IPS-NIHi7 (cell line): ENCODE data around the gene ADAP1.

Experiments
- DNase-seq: peaks from one replicate; pipeline ENCODE4 v3.0.0; 2012; ENCODE audit warnings: mixed read lengths; ENCODE audit errors: extremely low spot score

ADAP1 gene

DNA sequence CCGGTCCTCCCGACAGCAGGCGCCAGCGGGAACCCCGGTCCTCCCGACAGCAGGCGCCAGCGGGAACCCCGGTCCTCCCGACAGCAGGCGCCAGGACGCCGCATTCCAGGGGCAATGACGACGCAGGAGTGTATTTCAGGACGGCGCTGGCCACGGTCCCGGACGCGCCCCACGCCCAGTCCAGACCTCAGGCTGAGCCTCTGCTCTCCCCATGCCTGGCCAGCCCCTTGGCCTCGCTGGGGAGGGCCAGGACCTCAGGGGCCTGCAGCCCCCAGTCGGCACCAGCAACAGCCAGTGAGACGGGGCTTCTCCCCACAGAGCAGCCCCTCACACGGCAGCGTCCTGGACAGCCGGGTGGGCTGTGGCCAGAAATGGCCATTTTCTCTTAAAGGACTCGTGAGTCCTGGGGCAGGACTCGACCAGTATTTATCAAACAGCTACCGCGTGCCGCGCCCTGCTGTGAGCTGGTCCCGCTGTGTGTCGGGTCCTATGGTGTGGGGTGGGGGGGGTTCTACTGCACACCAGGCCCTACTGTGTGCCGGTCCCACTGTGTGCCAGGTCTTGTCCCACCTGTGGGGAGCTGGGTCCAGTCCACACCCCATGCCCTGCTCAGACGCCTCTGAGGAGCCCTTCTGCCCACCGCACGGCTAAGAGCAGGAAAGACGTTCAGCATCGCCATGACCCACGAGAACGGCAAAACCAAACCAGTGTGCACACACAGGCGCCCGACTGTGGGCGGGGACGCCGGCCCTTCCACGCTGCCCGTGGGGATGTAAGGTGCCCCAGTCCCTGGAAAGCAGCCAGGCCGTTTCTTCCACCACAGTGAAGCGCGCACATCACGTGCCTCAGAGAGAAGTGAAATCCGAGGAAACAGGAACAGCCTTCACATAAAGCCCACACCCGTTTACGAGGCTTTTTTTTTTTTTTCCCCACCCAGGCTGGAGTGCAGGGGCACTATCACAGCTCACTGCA is 44.8 kb downstream of the ADAP1 start:
- DNase-seq: peak; percentile 49

DNA sequence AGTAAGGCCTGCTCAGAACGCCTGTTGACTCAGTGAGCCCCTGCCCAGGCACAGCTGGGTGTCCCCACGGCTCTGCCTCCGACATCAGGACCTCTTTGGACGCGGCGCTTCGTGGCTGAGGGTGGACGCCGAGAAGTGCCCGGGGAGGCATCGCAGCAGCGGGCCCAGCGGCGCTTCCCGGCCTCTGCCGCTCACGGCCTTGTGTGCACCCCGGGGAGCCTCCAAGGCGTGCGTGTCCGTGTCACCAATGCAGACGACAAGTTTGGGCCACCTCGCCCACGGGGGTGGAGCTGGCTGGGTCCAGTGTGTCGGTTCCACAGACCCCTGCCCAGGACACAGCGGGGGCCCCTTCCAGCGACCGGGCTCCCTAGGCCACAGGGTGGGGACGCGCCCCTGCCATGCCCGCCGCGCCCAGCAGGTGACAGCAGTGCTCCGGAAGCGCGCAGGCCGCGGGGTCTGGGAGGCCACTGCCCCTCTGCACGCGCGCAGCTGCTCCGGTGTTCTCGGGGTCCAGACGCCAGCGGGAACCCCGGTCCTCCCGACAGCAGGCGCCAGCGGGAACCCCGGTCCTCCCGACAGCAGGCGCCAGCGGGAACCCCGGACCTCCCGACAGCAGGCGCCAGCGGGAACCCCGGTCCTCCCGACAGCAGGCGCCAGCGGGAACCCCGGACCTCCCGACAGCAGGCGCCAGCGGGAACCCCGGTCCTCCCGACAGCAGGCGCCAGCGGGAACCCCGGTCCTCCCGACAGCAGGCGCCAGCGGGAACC is 45.7 kb downstream of the ADAP1 start:
- peak; percentile 90 for DNase-seq

DNA sequence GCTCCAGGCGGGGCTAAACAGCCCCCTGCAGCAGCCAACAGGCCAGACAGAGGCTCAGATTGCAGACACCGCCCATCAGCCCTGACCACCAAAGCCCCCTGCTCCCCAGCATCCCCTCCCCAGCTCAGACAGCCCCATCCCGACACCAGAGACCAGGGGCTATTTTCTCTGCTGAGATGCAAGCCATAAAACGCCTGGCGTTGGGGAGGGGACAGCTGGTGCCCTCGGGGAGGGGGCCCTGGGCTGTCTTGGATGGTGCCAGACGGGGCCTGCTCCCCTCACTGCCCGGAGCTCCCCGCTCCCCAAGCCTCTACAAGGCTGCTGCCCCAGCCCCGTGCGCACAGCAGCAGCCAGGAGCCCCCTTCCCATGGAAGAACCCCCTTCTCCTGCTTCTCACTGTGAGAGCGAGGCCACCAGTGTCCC is 46.3 kb downstream of the ADAP1 start:
- DNase-seq: no peak

DNA sequence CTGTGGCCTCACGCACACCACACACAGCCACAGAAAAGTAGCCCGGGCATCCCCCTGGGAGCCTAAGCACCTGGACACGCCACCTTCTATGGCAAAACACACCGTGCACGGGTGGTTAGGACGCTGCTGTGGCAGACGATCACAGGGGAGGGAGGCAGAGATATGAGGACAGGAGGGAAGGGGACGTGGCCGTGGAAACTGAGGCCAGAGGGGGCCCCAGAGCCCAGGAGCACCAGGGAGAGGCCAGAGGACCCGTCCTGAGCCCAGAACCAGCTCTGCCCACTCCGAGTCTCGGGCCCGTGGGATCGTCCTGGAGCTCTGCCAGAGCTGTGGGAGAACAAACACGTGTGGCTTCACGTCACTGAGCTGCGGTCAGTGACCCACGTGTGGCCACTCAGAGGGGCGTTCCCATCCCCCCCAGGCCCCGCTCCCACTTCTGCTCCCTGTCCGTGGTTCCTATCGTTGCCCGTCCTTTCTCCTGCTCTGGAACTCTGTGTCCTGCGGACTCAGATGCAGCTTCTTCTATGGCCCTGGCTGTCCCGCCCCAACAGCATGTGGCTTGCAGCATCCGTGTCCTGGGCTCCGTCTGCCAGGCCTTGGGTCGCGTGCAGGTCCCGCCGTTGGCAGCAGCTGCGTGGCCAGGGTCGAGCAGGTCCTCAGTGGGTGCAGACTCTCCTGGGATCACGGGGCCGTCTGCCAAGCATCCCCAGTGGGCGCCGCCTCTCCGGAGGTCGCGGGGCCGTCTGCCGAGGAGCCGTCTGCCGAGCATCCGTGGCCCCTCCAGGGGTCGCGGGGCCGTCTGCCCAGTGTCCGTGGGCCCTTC is 47.1 kb downstream of the ADAP1 start:
- DNase-seq: no peak

DNA sequence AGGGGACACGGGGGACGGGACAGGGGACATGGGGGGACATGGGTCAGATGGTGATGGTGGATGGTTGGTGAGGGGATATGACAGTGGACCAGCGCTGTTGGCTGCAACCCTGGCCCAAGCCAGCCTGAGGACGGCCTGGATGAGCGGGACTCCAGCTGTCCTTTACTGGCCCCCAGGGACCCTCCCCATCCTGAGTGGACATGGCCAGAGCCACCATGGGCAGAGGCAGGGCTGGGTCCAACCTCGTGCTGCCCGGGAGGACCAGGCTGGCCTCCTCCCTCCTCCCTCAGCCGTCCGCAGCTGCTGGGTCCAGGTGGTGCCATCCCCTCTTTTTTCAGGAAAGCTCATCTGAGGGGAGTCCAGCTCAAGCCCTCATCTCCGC is 47.7 kb downstream of the ADAP1 start:
- no peak for DNase-seq

DNA sequence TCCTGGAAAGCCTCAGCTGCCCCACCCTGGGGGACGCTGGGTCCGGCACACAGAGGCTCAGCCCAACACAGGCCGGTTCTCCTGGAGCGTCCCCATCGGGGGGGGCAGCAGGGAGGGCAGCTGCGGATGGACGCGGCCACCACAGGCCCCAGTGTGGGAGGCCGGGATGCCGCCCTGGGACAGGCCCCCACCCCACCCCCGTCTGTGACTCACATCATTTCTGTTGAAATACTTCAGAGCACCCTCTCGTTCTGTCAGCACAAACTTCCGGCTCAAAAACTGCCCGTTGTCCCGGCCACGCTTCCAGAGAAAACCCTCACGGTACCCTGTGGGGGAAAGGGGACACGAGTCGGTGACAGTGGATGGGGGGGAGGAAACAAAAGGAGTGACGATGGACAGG is 49.6 kb downstream of the ADAP1 start:
- no peak for DNase-seq

DNA sequence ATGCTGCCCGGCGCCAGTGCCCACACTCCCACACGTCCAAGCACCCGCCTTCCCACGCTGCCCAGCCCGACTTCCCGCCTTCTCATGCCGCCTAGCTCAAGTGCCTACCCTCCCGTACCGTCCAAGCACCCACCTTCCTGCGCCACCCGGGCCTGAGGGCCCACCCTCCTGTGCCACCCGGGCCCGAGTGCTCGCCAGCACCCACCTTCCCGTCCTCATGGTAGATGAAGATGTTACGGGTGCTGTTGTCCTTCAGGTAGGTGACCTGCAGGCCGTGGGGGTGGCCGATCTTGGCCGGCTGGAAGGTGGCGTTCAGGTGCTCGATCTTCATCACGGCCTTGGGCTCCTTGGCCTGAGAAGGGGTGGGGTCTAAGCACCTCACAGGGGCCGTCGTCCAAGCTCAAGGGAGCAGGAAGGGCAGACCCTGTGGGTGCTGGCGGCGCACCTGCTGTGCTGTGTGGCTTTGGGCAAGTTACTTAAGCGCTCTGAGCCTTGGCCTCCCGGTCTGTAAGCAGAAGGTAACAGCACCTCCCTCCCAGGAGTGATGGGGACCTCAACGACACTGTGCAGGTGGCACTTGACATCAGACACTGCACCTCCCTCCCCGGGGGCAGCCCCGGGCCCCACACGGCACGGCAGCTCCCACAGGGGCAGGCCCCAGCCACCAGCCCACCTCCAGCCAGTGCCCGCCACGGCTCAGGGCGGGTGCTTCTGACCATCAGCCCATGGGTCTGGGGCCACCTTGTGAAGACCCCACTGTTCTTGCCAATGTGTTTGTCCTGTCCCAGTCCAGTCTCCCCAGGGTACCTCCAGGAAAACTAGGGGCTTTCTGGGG is 50.3 kb downstream of the ADAP1 start:
- DNase-seq: no peak

DNA sequence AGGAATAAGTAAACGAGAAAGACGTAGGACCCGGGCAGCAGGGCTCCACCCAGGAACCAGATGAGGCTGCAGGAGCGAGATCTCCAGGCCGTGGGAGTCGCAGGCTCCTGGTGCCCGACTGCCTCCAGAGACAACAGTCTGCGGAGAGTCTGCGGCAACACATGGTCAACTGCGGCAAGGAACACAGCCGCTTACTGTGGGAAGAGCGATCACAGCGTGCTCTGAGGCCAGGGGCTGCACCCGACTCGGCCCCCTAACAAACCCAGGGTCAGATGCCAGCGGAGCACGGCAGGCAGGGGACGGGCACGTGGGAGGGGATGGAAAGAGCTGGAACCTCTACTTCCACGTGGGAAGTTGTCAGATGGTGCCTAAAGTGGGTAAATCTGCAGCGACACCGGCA is 51.5 kb downstream of the ADAP1 start:
- no peak for DNase-seq

DNA sequence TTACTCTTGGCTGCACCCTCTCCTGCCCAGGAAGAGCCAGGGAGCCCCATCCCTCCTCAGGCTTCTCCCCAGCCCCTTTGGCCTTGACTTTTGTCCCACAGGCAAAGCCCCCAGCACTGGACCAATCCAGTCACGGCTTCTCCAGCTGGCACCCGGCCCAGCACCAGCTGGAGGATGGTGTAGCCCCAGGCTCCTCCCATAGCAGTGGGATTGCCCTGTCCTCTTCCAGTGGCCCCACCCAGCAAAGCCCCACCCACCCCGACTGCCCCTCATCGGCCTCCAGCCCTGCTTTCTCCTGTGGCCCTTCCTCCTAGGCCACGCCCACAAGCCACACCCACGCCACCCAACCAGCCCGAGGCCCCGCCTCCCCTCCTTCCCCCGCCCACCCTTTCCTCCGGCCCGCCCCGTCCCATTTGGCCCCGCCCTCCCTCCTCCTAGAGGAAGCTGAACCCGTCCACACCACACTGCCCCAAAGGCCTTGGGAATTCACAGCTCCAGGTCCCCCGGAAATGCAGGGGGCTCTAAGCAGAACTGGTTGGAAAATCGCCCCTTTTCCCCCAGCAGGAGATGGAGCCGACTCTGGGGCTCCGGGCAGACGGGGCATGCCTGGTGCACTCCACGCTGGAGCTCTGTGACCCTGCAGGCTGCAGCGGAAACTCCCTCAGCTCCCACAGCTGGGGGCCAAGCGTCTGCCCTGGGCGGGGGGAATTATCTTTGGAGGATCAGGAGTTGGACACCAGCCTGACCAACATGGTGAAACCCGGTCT is 52.9 kb downstream of the ADAP1 start:
- peak; percentile 100 for DNase-seq

DNA sequence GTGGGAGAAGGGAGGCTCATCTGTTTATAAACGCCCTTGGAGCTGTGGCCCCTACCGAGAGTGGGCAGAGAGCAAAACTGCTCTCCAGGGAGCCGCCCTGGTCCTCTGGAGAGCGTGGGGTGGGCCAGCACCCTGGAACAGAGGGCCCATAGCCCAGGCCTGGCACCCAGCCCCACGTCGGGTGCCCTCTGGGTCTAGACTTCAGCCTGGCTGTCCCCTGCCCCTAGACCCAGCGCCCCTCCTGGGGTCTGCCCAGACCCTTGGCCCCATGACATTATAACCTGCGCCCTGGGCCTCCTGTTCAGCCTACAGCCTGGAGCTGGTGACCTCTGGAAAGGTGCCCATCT is 53.5 kb downstream of the ADAP1 start:
- DNase-seq: no peak

DNA sequence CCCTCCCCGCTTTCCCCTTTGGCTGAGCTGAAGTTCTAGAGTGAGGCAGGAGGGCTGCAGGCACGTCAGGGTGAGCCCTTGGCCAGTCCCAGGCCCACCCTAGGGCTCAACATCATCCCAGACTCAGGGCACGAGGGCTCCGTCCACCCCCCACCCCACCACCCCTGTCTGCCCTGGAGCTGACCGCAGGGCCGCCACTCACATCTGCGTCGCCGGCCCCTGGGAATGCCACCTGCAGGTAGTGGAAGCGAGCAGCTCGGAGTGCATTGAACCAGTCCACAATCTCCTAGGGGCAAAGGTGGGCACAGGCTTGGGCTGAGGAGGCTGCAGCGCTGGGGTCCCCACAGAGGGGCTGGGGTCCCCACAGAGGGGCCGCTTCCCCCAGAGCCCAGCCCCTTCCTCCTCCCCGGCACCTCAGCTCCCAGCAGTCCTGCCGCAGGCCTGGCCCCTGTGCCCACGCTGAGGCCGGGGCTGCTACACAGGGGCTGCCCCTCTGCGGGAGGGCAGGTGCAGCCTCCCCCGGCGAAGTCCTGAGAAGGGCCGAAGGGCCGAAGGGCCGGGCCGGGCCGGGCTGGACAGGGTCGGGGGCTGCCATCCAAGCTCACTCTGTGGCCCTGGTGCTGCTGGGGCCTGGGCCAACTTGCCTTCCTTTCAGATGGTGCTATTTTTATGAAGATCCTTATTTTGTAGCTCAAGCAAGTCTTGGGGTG is 54.0 kb downstream of the ADAP1 start:
- no peak for DNase-seq

DNA sequence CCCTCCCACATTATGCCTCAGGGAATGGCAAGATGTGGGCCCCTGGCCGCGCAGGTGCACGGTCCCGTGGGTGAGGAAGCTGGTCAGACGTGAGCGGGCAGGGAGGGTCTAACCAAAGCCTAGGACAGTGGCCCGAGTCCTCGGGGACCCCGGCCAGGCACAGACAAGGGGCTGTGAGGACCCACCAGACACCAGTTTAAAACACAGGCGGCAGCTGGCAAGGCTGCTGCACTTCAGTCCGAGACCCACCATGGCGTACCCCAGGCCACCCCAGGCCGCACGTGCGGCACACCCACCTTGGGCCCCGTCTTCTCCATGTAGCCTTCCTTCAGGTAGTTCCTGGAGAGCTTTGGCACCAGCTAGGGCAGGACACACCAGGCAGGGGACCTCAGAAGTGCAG is 54.7 kb downstream of the ADAP1 start:
- no peak for DNase-seq

DNA sequence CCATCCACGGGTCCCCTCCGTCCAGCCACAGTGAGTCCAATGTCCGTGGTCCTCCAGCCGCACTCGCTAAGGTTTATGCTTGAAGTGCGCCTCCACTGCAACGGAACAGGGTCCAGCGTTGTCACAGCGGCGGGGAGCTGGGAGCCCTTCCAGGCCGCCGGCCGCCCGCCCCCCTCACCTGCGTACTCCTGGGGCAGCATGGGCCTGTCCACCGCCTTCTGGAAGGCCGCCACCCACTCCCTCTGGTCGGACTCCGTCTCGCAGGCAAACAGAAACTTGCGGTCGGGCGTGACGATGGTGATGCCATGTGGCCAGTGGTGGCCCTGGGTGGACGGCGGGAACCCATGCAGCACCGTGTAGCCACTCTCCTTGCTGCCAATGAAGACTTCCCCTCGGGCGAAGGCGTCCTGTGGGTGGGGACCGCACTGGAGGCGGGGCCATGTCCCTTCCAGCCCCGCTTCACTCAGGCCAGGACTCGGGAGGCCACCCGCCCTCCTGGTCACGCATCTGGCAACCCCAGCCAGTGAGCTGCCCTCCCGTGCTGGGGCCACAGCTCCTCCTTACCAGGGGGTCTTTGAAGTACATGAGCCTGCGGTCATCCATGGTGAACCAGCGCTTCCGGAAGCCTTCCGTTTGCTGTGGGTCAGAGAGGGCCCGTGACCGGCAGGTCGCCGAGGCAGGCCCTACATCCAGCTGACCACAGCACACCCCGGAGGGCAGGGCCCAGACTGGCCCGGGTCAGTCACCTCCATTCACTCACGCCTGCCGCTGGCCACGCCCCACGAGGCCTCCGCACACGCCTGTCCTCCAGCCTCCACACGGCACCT is 55.4 kb downstream of the ADAP1 start:
- DNase-seq: no peak

DNA sequence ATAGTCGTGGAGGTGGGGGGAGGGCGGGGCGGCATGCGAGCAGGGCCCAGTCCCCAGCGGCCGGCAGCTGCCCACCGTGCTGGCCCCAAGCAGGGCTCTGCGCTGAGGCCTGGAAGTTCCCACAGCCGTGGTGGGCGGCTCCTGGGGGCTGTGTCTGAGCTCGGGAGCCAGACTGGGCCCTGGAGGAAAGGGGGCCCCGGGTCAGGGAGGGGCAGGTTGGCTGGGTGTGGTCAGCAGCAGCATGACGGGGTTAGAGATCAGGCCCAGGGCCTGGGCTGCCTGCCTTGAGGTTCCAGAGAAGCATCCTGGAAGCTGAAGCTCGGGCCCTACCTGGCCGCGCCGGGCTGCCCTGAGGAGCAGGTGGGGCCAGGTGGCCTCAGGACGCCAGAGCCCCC is 56.0 kb downstream of the ADAP1 start:
- no peak for DNase-seq

DNA sequence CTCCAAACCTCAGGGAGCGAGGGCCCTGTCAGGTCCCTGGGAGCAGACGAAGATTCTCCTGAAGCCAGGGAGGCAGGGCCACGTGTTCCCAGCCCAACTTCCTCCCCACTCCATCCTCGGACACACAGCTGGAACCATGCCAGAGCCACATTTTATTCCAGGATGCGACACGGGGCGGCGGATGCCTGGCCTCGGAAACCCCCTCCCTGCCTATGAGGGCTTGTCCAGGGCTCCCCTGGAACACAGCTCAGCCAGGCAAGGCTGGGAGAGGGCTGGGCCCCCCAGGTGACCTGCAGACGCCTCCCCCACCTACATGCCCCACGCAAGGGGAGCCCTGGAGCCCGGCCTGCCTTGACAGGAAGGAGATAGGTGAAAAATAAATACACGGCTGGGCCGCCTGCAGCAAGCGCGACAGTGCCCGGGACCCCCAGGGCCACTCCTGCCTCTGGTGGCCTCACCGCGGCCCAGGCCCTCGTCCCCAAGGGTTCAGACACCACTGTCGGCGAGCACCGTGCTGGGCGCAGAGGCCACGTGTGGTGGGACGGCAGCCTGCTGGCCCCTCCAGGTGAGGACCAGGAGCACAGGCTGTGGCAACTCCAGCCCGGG is 56.6 kb downstream of the ADAP1 start:
- no peak for DNase-seq

DNA sequence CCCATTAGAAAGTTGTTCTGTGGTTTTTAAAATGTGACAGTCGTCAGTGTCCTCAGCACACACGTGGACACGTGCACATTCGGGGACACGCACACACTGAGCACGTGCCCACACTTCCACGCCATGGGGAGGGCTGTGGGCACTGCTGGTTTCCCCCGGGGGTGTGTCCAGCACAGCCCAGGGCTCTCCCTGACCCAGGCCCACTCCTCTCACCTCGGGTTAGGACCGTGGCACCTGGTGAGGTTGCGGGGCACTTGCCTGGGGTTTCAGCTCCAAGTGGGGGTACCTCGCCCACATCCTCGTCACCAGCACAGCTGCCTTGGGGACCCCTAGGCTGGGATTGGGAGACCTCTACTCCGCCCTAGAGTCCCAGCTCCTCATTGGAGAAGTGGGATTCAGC is 57.4 kb downstream of the ADAP1 start:
- no peak for DNase-seq

DNA sequence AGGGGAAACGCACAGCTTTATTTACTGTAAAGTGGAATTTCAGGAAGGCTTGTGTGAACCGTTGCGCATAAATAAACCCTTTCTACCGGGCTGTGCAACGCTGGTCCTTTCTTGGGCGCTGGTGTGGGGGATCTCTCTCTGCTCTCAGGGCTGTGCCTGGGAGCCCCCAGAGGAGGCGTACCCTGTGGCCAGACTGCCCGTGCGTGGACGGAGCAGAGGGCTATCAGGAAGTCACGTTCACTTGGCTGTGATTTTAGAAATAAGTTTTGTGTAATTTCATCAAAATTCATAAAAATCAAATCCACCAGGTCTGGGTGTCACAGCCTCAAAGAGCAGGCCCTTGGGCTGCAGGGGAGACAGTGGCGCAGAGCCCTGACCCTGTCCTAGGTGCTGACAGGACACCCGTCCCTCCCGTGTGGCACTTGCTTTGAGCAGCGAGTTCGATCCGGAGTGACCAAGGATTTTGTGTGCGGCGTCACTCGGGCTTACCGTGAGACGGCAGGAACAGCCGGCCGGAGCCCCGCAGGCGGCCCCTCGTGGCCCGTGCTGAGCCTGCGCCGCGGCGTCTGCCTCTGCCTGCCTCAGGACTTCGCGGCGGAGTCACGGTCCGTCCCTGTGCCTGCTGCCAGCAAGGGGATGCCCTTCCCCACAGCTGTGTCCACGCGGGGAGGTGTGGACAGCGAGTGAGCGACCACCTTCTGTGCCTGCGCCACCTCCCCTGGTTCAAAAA is 58.0 kb downstream of the ADAP1 start:
- no peak for DNase-seq
